Central memory CD8-positive, alpha-beta T cell (primary cell): ENCODE results near the gene LRRC23.
"Not testable (repeated sequence)": the region's sequence is repeated elsewhere in the genome, so short reads cannot be mapped to it uniquely, and the experiment has no call there.

Source experiments
- ATAC-seq: fragments of 150-1000 bp; cut with Tn5 transposase; replicated peaks from 2 replicates; pipeline ENCODE4 v1.10.0; 2022; ENCODE audit warnings: mild to moderate bottlenecking, moderate FRiP score, moderate number of reproducible peaks; ENCODE audit not compliant: poor library complexity, severe bottlenecking; ENCODE audit errors: extremely low read depth
- DNase-seq, 2 donors: peaks; one replicate each; pipeline ENCODE4 v3.0.0; 2021; ENCODE audit warnings: low spot score in 2 of 2
- H3K27ac Mint-ChIP-seq: one replicate; pipeline ENCODE4 v1.8.0; 2022; ENCODE audit warnings: low read depth, mild to moderate bottlenecking, moderate library complexity, mixed read lengths
- H3K27me3 Mint-ChIP-seq: one replicate; pipeline ENCODE4 v1.8.0; 2022; ENCODE audit warnings: mixed read lengths
- H3K36me3 Mint-ChIP-seq: one replicate; pipeline ENCODE4 v1.8.0; 2022; ENCODE audit warnings: mild to moderate bottlenecking, moderate library complexity, mixed read lengths; ENCODE audit not compliant: insufficient read depth
- H3K4me1 Mint-ChIP-seq: one replicate; pipeline ENCODE4 v1.8.0; 2022; ENCODE audit warnings: mixed read lengths
- H3K4me3 Mint-ChIP-seq: one replicate; pipeline ENCODE4 v1.8.0; 2022; ENCODE audit warnings: mild to moderate bottlenecking, moderate library complexity, mixed read lengths
- H3K9me3 Mint-ChIP-seq: one replicate; pipeline ENCODE4 v1.8.0; 2022; ENCODE audit warnings: mixed read lengths

LRRC23 gene

DNA sequence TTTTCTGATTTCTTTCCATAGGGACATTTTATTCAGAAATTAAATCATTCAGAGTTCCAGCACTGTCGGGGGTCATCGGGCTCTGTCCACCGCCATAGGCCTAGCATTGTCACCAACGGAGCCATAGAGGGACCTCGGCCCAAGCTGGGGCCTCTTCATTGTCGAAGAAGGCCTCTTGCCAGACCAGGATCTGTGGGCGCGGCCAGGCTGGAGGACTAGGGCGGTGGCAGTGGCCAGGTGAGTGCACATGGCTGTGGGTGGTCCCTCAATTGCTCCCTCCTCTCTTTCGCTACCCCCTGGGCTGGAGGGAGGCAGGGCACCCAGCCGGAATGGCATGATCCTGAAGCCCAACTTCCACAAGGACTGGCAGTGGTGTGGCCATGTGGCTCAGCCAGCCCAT, 20.9 kb upstream of the LRRC23 start:
- DNase-seq (no peak), ATAC-seq (no peak)
- H3K9me3 Mint-ChIP-seq: no peaks in the 10 kb centered on the region
- no peak overlapping the region for H3K27ac Mint-ChIP-seq
- H3K36me3 Mint-ChIP-seq: peaks cover 7% of the 10 kb centered on the region
- H3K4me3 Mint-ChIP-seq: no peak overlapping the region
- no peaks in the 10 kb centered on the region for H3K27me3 Mint-ChIP-seq
- H3K4me1 Mint-ChIP-seq: no peaks in the 10 kb centered on the region

DNA sequence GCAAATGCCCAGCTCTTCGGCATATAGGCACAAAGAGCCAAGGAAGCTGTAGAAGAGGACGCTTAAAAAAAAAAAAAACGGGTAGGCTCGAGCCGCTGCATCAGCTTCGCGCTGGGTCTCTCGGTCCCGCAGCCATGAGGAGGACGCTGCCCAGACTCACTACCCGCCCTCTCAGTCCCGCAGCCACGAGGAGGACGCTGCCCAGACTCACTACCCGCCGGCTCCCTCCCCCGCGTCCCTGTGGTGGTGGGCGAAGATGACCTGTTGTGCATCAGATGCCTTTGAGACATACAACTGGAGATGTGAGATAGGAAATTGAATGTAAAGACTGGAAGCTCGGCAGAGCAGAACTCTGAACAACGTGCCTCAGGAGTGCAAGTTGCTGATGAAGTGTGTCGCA, 20.1 kb upstream of the LRRC23 start:
- ATAC-seq: no peak
- Mint-ChIP-seq H3K9me3 (no peaks in the 10 kb centered on the region), H3K27ac (no peak overlapping the region), H3K27me3 (no peaks in the 10 kb centered on the region), H3K4me3 (no peak overlapping the region), H3K36me3 (peaks cover 7% of the 10 kb centered on the region), H3K4me1 (no peaks in the 10 kb centered on the region)
- DNase-seq: no peak

DNA sequence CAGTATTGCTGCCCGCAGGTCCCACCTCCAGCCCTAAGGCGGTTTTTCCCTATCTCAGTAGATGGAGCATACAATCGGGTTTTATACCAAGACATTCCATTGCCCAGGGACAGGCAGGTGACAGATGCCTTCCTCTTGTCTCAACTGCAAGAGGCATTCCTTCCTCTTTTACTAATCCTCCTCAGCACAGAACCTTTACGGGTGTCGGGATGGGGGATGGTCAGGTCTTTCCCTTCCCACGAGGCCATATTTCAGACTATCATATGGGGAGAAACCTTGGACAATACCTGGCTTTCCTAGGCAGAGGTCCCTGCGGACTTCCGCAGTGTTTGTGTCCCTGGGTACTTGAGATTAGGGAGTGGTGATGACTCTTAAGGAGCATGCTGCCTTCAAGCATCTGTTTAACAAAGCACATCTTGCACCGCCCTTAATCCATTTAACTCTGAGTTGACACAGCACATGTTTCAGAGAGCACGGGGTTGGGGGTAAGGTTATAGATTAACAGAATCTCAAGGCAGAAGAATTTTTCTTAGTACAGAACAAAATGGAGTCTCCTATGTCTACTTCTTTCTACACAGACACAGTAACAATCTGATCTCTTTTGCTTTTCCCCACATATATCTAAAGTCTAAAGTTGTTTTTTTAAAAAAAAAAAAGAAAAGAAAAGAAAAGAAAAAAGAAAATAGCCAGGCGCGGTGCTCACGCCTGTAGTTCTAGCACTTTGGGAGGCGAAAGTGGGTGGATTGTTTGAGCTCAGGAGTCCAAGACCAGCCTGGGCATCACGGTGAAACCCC, 18.2 kb upstream of the LRRC23 start:
- not testable (repeated sequence) for H3K4me1 Mint-ChIP-seq, H3K36me3 Mint-ChIP-seq, H3K9me3 Mint-ChIP-seq, H3K27me3 Mint-ChIP-seq, DNase-seq, H3K4me3 Mint-ChIP-seq, H3K27ac Mint-ChIP-seq, ATAC-seq

DNA sequence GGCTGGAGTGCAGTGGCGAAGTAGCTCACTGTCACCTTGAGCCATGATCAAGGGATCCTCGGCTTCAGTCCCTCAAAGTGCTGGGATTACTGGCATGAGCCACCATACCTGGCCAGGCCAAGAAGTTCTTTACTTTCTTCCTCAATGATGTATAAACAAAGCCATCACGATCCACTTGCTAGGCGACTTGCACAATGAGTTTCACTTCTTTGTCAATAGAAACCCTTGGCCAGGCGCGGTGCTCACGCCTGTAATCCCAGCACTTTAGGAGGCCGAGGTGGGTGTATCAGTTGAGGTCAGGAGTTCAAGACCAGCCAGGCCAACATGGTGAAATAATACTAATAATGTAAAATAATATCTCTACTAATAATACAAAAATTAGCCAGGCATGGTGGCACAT, 17.2 kb upstream of the LRRC23 start:
- no peaks in the 10 kb centered on the region for H3K9me3 Mint-ChIP-seq
- H3K27ac Mint-ChIP-seq: no peak overlapping the region
- no peak overlapping the region for H3K4me3 Mint-ChIP-seq
- ATAC-seq (no peak), DNase-seq (no peak)
- H3K36me3 Mint-ChIP-seq: peaks cover 9% of the 10 kb centered on the region
- no peaks in the 10 kb centered on the region for H3K27me3 Mint-ChIP-seq
- H3K4me1 Mint-ChIP-seq: peaks cover 7% of the 10 kb centered on the region

DNA sequence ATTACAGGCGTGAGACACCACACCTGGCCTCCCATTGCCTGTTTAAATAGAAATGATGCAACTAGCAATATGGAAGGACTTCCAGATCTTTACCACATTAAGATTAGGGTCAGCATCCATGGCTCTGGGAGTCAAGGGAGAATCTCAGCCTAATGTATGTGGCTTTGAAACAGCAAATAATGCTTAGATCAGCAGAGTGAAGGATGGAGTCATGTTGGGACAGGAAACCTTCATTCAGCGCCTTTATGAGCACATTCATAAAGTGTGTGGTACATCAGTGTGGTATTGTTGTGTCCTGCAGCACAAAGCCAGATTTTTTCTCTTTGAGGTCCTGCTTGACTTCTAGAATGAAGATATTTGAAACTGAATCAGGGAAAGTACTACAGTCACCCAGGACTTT, 16.3 kb upstream of the LRRC23 start:
- ATAC-seq: no peak
- H3K4me1 Mint-ChIP-seq: peaks cover 7% of the 10 kb centered on the region
- H3K36me3 Mint-ChIP-seq: peaks cover 9% of the 10 kb centered on the region
- H3K27ac Mint-ChIP-seq: no peak overlapping the region
- no peak overlapping the region for H3K4me3 Mint-ChIP-seq
- no peaks in the 10 kb centered on the region for H3K9me3 Mint-ChIP-seq
- no peaks in the 10 kb centered on the region for H3K27me3 Mint-ChIP-seq
- no peak for DNase-seq

DNA sequence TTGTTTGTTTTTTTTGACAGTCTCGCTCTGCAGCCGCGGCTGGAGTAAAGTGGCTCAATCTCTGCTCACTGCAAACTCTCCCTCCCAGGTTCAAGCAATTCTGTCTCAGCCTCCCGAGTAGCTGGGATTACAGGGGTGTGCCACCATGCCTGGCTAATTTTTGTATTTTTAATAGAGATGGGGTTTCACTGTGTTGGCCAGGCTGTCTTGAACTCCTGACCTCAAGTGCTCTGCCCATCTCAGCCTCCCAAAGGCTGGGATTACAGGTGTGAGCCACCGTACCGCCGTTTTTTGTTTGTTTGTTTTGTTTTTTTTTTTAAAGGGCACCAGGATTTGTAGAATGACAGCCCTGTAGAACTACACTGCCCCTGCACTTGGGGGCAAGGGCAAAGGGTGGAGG, 15.8 kb upstream of the LRRC23 start:
- H3K4me3 Mint-ChIP-seq, ATAC-seq, DNase-seq, H3K36me3 Mint-ChIP-seq, H3K9me3 Mint-ChIP-seq, H3K27ac Mint-ChIP-seq, H3K27me3 Mint-ChIP-seq, H3K4me1 Mint-ChIP-seq: not testable (repeated sequence)

DNA sequence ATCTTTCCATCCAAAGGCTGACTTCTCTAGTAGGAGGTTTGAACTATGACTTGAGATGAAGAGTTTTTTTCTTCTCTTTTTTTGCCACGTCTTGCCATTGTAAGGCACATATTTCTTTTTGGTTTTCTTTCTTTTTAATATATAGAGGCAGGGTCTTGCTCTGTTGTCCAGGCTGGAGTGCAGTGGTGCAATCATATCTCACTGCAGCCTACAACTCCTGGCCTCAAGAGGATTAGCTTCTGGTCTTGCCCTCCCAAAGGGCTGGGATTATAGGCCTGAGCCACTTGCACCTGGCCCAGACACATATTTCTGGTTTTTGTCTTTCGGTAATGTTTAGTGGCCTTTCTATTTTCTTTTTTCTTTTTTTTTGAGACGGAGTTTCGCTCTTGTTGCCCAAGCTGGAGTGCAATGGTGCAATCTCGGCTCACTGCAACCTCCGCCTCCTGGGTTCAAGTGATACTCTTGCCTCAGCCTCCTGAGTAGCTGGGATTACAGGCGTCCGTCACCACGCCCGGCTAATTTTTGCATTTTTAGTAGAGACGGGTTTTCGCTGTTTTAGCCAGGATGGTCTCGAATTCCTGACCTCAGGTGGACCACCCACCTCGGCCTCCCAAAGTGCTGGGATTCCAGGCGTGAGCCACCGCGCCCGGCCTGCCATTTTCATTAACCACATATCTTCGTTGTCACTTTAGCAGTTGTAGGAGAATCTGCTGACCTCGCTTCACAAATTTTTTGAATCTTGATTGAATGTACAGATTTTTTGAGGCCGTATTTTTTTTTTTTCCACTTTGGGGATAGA, 14.6 kb upstream of the LRRC23 start:
- not testable (repeated sequence) for H3K4me3 Mint-ChIP-seq, DNase-seq, H3K4me1 Mint-ChIP-seq, ATAC-seq, H3K36me3 Mint-ChIP-seq, H3K27me3 Mint-ChIP-seq, H3K9me3 Mint-ChIP-seq
- H3K27ac Mint-ChIP-seq: peak overlapping the region; percentile 82

DNA sequence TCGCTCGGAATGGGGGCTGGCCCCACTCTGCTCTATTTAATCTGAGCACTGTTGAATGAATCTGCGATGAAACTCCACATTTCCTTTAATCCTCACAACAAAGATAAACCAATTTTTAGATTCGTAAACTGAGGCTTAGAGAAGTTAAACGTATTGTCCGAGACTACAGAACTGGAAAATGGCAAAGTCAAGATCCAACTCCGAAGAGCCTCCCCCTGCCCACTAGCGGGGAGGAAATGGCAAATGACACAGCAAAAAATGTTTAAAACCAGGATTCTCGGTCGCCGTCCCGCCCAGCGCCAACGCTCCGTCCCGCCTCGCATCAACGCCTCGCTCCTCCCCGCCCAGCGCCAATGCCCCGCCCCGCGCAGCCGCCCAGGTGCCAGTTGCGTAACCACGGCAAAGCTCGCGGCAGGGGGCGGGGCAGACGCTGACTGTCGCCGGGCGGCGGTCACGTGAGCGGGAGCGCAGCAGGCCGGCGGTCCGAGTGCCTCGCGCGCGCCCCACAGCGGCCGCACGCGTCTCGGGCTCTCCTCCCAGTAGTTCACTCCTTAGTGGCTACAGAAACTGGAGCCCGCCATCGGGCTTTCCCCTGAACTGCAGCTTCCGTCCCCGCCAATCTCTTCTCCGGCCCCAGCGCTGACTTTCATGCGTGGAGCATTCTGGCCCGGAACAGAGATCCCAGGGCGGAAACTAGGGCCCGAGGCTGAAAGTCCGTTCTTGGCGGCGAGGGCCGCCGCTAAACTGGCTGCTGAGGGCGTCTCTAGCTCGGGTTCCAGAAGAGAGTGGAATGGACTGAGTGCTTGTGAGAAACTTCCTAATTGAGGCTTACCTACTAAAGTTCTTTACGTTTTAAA, 13.6 kb upstream of the LRRC23 start:
- ATAC-seq: peak; percentile 97
- Mint-ChIP-seq H3K9me3 (no peaks in the 10 kb centered on the region), H3K4me3 (peak overlapping the region; percentile 76), H3K27me3 (no peaks in the 10 kb centered on the region), H3K36me3 (peaks cover 2% of the 10 kb centered on the region), H3K4me1 (peaks cover 7% of the 10 kb centered on the region), H3K27ac (peak overlapping the region; percentile 82)
- peak; percentile 96 to 97 for DNase-seq

DNA sequence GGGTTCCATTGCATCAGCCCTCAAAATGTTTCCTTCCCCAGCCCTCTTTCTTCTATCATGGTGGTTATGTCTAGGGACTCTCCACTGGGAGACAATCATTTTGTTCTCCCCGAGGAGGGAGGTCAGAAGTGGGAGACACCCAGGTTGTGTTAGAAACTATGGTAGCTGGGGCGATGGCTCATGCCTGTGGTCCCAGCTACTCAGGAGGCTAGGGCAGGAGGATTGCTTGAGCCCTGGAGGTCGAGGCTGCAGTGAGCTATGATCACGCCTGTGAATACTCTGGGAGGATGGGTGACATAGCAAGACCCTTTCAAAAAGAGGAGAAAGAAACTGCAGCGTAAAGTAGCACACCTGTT, 13.0 kb upstream of the LRRC23 start:
- Mint-ChIP-seq H3K9me3 (no peaks in the 10 kb centered on the region), H3K4me3 (peak overlapping the region; percentile 76), H3K4me1 (peaks cover 7% of the 10 kb centered on the region), H3K27ac (peak overlapping the region; percentile 82), H3K27me3 (no peaks in the 10 kb centered on the region), H3K36me3 (peaks cover 2% of the 10 kb centered on the region)
- ATAC-seq (no peak), DNase-seq (no peak)

DNA sequence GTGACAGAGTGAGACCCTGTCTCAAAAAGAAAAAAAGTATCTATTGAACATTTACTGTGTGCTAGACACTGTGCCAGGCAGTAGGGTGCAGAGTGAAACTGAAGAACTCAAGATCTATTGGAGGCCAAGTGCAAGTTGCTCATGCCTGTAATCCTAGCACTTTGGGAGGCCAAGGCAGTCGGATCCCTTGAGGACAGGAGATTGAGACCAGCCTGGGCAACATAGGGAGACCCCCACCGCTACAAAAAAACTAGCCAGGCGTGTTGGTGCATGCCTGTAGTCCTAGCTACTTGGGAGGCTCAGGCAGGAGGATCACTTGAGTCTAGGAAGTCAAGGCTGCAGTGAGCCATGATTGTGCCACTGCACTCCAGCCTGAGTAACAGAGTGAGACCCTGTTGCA, 11.9 kb upstream of the LRRC23 start:
- not testable (repeated sequence) for DNase-seq, H3K4me1 Mint-ChIP-seq, H3K36me3 Mint-ChIP-seq, H3K27me3 Mint-ChIP-seq, ATAC-seq, H3K27ac Mint-ChIP-seq, H3K9me3 Mint-ChIP-seq
- peak overlapping the region; percentile 76 for H3K4me3 Mint-ChIP-seq

DNA sequence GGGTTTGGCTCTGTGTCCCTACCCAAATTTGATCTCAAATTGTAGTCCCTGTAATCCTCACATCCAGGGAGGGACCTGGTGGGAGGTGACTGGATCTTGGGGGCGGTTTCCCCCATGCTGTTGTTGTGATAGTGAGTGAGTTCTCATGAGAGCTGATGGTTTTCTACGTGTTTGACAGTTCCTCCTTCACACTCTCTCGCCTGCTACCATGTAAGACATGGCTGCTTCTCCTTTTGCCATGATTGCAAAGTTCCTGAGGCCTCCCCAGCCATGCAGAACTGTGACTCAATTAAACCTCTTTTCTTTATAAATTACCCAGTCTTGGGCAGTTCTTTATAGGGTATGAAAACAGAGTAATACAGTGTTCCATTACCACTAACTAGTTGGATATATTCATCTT, 10.3 kb upstream of the LRRC23 start:
- no peak for ATAC-seq
- Mint-ChIP-seq H3K9me3 (no peaks in the 10 kb centered on the region), H3K4me1 (peaks cover 7% of the 10 kb centered on the region), H3K27ac (no peak overlapping the region), H3K27me3 (no peaks in the 10 kb centered on the region), H3K36me3 (peaks cover 2% of the 10 kb centered on the region), H3K4me3 (no peak overlapping the region)
- no peak for DNase-seq

DNA sequence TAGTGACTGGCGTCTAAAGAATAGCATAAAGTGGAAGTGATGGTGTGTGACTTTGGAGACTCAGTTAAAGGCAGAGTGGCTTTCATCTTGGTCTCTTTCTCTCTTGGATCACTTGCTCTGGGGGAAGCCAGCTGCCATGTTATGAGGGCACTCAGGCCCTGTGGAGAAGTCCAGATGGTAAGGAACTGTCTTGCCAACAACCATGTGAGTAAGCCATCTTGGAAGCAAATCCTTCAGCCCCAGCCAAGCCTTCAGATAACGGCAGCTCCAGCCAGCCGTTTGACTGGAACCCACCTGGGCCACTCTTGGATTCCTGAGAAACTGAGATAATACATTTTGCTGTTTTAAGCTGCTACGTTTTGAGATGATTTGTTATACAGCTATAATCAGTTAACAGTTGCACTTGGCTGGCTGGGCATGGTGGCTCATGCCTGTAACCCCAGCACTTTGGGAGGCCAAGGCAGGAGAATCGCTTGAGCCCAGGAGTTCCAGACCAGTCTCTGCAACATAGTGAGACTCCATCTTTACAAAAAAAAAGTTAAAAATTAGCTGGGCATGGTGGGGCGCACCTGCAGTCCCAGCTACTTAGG, 7.7 kb upstream of the LRRC23 start:
- no peak for DNase-seq
- Mint-ChIP-seq H3K27ac (no peak overlapping the region), H3K4me1 (no peaks in the 10 kb centered on the region), H3K36me3 (no peaks in the 10 kb centered on the region), H3K9me3 (no peaks in the 10 kb centered on the region), H3K27me3 (no peaks in the 10 kb centered on the region), H3K4me3 (no peak overlapping the region)
- ATAC-seq: no peak
